NCI-H69 (cell line): ENCODE data around the gene SMAD3.
A peak's percentile ranks its signal among the peaks of the same experiment; 100 is the strongest.

ENCODE experiments used
- DNase-seq: peaks from one replicate; lab custom pipeline; 2025; lab: John Stamatoyannopoulos, UW

The SMAD3 gene

GRCh38 chr15:67180514-67181191 is 115.3 kb downstream of the SMAD3 start:
- peak; percentile 12 for DNase-seq

DNA sequence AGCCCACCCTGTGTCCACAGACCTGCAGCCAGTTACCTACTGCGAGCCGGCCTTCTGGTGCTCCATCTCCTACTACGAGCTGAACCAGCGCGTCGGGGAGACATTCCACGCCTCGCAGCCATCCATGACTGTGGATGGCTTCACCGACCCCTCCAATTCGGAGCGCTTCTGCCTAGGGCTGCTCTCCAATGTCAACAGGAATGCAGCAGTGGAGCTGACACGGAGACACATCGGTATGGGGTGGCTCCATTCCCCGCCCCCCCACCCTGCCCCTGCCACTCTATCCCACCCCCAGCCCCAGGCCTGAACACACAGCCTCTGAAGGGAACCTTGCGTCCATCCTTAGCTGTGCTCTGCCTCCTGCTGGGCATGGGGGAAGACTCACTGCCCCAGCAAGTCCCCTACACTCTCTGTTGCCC is 115.8 kb downstream of the SMAD3 start:
- no peak for DNase-seq

DNA sequence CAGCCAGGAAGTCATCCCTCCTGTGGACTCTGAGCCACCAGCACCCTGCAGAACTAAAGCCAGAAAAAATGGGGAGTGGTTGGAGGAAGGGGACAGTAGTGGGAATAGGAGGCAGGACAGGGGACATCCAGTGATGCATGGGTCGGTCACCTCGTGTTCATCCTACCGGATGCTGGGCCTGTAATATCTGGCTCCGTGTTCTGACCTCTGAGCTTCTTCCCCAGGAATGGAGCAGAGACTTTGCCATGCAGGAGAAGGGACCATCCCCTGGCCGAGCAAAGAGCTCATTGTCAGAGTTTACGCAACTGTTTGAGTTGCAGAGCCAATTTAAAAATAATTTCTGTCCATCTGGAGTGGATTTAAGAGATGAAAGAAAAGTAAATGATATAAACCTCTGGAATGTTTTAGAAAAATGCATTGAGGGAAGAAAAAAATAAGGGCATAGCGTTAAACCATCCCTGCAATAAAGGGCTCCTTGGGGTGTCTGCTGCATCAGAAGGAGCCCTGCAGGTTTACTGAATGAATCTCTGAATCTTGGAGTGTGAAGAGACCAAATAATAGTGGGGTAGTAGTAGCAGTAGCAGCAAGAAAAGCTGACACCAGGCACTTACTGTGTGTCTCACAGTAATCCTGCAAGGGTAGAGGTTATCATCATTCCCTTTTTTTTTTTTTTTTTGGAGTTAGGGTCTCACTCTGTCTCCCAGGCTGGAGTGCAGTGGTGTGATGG is 118.2 kb downstream of the SMAD3 start:
- DNase-seq, result no peak

- no peak for DNase-seq
Measured at GRCh38 chr15:67184208-67184925, 119.0 kb downstream of the SMAD3 start.

- no peak for DNase-seq
Measured at GRCh38 chr15:67185051-67185450, 119.6 kb downstream of the SMAD3 start.

DNA sequence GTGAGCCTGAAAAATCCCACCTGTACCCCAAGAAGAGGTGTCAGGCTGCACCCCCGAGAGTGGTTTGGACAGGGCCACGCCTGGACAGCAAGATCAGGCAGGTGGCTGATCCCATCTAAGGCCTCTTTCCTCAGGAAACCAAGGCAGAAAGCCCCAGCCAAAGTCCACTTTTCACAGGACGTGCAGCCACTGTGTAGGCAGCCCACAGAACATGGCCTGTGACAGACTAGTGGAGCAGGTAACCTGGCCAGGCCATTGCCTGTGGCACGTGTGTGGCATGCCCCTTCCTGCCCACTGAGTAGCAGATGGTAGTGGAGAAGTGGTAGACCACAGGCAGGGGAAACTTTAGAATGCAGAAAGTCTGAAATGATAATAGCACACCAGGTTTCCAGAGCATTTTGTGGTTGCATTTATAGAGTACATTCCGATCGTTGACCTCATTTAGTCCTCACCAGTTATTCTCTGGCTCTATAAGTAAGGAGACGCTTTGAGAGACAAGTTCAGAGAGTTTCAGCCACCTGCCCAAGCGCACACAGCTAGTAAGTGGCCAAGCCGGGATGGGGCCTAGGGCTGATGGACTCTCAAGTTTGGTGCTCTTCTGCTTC is 120.3 kb downstream of the SMAD3 start:
- no peak for DNase-seq

DNA sequence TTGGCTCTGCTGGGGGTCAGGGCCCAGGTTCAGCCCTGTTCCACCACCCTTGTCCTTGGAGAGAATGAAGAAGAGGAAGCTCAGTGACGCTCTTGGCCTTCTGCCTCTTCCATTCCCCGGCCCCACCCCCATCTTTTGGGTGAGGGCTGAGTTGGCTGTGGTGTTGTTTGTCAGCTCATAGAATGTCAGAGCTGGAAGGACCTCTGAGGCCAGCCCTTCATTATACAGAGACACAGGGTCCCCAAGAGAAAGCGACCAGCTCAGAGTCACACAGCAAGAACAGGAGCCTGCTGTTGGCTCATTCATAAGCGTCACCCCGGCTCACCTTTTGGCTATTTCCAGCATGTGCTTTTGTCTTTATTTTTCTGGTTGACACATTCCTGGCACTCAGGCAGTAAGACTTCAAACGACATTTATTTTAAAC is 120.8 kb downstream of the SMAD3 start:
- DNase-seq, result no peak

- peak; percentile 44 for DNase-seq
Measured at GRCh38 chr15:67186688-67187087, 121.3 kb downstream of the SMAD3 start.

- no peak for DNase-seq
Measured at GRCh38 chr15:67187351-67187854, 122.0 kb downstream of the SMAD3 start.

- no peak for DNase-seq
Measured at GRCh38 chr15:67188551-67189218, 123.3 kb downstream of the SMAD3 start.

DNA sequence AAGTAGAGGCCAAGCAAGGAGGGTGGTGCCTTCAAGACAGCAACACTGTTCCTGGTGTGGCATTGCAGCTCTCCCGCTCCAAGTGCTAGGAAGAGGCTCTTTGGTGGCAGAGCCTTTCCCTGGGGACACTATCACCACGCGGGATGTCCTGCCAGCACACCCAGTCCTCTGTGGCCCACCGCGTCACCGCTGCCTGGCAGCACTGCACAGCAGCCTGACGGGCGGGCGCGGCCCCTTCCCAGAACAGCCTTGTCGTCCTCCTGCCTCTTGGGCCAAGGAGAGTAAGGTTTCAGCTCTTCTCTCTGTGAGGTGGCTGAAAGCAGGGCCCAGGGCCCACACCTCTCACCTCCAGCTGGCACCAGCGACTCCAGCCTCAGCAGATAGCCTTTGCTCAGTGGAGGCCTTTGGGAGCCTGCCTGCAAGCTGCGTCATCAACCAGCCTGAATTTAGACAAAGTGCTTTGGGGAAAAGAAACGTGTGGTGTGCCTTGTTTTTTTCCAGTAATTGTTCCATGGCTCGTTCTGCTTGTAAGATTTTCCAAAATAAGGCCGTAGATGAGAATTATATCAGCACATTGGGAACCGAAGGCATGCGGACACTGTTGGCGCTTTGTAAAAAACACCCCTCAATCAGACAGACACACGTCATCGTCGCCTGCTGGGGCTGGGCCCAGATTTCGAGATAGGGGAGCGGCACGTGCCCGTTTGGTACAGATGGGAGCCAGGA is 124.1 kb downstream of the SMAD3 start:
- DNase-seq, result no peak

DNA sequence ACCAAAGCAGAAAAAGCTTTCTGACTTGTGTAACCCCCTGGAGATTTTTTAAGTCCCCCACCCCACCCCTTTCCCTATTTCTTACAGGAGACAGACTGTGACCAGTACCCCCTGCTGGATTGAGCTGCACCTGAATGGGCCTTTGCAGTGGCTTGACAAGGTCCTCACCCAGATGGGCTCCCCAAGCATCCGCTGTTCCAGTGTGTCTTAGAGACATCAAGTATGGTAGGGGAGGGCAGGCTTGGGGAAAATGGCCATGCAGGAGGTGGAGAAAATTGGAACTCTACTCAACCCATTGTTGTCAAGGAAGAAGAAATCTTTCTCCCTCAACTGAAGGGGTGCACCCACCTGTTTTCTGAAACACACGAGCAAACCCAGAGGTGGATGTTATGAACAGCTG is 124.9 kb downstream of the SMAD3 start:
- no peak for DNase-seq

GRCh38 chr15:67190813-67191212 is 125.4 kb downstream of the SMAD3 start:
- no peak for DNase-seq

GRCh38 chr15:67192185-67192820 is 126.9 kb downstream of the SMAD3 start:
- DNase-seq, result no peak

DNA sequence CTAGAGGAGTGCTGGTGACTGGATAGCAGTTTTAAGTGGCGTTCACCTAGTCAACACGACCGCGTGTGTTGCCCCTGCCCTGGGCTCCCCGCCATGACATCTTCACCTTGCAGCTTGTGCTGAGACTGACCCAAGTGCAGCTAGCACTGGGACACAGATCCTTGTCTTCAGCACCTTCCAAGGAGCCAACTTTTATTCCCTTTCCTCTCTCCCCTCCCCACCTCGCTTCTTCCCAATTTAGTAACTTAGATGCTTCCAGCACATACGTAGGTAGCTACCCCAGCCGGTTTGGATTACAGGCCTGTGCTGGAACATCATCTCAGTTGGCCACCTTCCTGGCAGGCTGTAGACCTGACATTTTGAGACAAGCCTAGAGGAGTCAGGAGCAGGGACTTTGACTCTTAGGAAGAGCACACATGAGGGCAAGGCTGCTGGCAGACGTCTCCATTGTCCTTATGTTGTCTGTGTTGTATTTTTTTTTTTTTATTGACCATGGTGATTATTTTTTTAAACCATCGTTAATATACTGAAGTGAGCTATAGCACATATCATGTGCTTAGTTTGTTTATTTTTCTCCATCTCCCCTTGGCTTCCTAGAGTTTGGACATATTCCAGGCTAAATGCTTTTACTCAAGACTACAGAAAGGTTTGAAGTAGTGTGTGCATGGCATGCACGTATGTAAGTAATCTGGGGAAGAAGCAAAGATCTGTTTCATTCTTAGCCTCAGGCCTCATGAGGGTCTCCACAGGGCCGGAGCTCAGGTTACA is 128.0 kb downstream of the SMAD3 start:
- DNase-seq, result no peak

DNA sequence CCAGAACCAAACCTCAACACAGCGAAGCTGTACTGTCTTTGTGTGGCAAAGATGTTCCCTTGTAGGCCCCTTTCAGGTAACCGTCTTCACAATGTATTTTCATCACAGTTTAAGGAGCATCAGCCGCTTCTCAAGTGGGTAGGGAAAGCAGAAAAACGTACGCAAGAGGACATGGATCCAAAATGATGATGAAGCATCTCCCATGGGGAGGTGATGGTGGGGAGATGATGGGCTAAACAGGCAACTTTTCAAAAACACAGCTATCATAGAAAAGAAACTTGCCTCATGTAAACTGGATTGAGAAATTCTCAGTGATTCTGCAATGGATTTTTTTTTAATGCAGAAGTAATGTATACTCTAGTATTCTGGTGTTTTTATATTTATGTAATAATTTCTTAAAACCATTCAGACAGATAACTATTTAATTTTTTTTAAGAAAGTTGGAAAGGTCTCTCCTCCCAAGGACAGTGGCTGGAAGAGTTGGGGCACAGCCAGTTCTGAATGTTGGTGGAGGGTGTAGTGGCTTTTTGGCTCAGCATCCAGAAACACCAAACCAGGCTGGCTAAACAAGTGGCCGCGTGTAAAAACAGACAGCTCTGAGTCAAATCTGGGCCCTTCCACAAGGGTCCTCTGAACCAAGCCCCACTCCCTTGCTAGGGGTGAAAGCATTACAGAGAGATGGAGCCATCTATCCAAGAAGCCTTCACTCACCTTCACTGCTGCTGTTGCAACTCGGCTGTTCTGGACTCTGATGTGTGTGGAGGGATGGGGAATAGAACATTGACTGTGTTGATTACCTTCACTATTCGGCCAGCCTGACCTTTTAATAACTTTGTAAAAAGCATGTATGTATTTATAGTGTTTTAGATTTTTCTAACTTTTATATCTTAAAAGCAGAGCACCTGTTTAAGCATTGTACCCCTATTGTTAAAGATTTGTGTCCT is 129.0 kb downstream of the SMAD3 start:
- no peak for DNase-seq

DNA sequence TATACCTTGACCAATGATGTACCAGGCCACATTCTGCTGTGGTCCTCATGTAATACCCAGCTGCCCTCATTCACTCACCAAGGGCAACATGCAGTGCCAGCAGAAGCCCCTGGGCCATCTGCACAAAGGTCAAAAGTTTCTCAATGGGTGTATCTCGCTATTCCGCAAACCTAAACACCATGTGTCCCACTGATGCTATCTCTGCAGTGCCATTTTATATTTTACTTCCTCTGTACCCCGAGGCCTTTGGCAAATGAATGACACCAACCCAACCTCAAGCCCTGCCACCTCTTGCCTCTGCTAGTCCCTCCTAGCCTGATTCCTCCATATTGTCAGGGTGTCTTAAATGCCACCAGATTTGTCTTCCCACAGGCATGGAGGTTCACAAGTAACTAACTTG is 129.9 kb downstream of the SMAD3 start:
- DNase-seq, result no peak

DNA sequence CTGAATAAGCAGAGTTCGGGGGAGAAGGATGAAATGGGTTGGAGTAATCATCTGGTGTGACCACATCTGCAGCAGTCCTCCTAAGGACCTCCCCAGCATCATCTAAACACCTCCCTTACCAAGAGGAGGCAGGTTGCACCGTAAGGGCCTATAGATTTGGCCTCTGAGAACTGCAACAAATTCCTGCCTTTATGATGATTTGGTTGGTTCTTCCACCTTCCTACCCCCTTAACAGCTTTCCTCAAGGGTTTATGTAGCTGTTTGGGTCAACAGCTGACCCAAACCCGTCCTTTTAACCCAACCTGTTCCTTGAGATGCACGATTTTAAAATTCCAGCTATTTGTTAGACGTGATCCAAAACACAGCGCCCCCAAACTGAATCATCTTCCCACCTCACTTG is 130.8 kb downstream of the SMAD3 start:
- DNase-seq, result no peak
